Muscle of leg (tissue), 11 donors: ENCODE measurements around the gene ZBTB9. TPM values are rescaled to one million over a fixed set of nuclear protein-coding genes. Genes with fewer than 3 reads are reported as not detected.

Experiments
- DNase-seq: peaks from one replicate; pipeline ENCODE4 v3.0.0; 2013
- H3K27ac ChIP-seq: one replicate; pipeline ENCODE4 v1.5.1; 2013; ENCODE audit warnings: mild to moderate bottlenecking, low read length, control low read depth
- H3K27me3 ChIP-seq: one replicate; pipeline ENCODE4 v1.6.1; 2013; ENCODE audit warnings: low read length; ENCODE audit not compliant: control insufficient read depth, insufficient read depth
- H3K36me3 ChIP-seq: one replicate; pipeline ENCODE4 v1.6.1; 2013; ENCODE audit warnings: low read length; ENCODE audit not compliant: control insufficient read depth, insufficient read depth
- H3K4me1 ChIP-seq: one replicate; pipeline ENCODE4 v1.6.1; 2013; ENCODE audit warnings: low read length; ENCODE audit not compliant: control insufficient read depth, insufficient read depth
- H3K4me3 ChIP-seq: one replicate; pipeline ENCODE4 v1.5.1; 2013; ENCODE audit warnings: low read length, control low read depth
- H3K9me3 ChIP-seq: replicated peaks from 2 replicates; pipeline ENCODE4 v1.6.1; 2013; ENCODE audit warnings: low read depth, low read length; ENCODE audit not compliant: control insufficient read depth
- WGBS: methylation state at CpG from one replicate; pipeline ENCODE4 v1.1.5; 2013; ENCODE audit warnings: missing lambda C conversion rate; ENCODE audit not compliant: insufficient coverage; 5-methylcytosine and 5-hydroxymethylcytosine counted together
- polyA plus RNA-seq, 8 donors: library from polyadenylated mRNA; unstranded; fragments of 120-200 nt; gene quantifications; one replicate each; pipeline versions ENCODE4 v1.2.1 to v1.2.3, GENCODE V29; 2013; ENCODE audit warnings: inconsistent platforms in 1 of 8, low replicate concordance in 1 of 8; ENCODE audit not compliant: insufficient read length in 8 of 8, insufficient read depth in 1 of 8
- total RNA-seq: library from RNA; stranded (reverse); fragments of 120-200 nt; gene quantifications from one replicate; pipeline ENCODE4 v1.2.4, GENCODE V29; 2013

Gene ZBTB9
- total and polyA plus RNA-seq, 9 donors, result 4.7 to 9.0 (median 8.0) TPM

GRCh38 chr6:33445119-33445603 is 9.2 kb upstream of the ZBTB9 start:
- Histone ChIP-seq H3K27me3 (no peaks in the 10 kb centered on the region), H3K4me3 (no peak overlapping the region), H3K4me1 (no peaks in the 10 kb centered on the region), H3K27ac (no peak overlapping the region), H3K9me3 (no peaks in the 10 kb centered on the region), H3K36me3 (peaks cover 82% of the 10 kb centered on the region)
- peak; percentile 7 for DNase-seq
- WGBS, result no CpG with 5 or more reads among the region's 3 CpGs

GRCh38 chr6:33446356-33446755 is 8.0 kb upstream of the ZBTB9 start:
- H3K4me3 ChIP-seq, result no peak overlapping the region
- H3K9me3 ChIP-seq, result no peaks in the 10 kb centered on the region
- WGBS, result 89% methylated on average over 10 of the region's 10 CpGs
- no peaks in the 10 kb centered on the region for H3K4me1 ChIP-seq
- no peak for DNase-seq
- H3K27me3 ChIP-seq, result no peaks in the 10 kb centered on the region
- H3K27ac ChIP-seq, result no peak overlapping the region
- peaks cover 71% of the 10 kb centered on the region for H3K36me3 ChIP-seq

- Histone ChIP-seq H3K27ac (no peak overlapping the region), H3K4me3 (no peak overlapping the region), H3K9me3 (no peaks in the 10 kb centered on the region), H3K4me1 (peaks cover 15% of the 10 kb centered on the region), H3K27me3 (no peaks in the 10 kb centered on the region), H3K36me3 (peaks cover 38% of the 10 kb centered on the region)
- WGBS, result no CpG with 5 or more reads among the region's 3 CpGs
- peak; percentile 29 for DNase-seq
These were observed 3.9 kb upstream of the ZBTB9 start for GRCh38 chr6:33450434-33450833.

DNA sequence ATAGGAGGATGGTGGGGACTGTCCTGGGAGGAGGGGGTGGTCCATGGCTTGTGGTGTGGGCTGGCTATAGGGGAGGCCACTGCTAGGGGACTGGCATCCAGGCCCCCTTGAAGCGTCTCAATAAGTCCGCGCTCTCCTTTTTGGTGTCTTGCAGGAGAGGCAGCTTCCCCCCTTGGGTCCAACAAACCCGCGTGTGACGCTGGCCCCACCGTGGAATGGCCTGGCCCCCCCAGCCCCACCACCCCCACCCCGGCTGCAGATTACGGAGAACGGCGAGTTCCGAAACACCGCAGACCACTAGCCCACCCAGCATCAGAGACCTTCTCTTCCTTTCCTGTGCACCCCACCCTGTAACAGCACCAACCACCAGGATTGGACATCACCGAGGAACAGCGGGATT is 2.8 kb upstream of the ZBTB9 start:
- Histone ChIP-seq H3K27ac (no peak overlapping the region), H3K36me3 (peaks cover 40% of the 10 kb centered on the region), H3K9me3 (no peaks in the 10 kb centered on the region), H3K4me1 (peaks cover 16% of the 10 kb centered on the region), H3K4me3 (no peak overlapping the region), H3K27me3 (no peaks in the 10 kb centered on the region)
- DNase-seq, result no peak
- 77% methylated on average over 10 of the region's 15 CpGs for WGBS

- Histone ChIP-seq H3K9me3 (no peaks in the 10 kb centered on the region), H3K27ac (no peak overlapping the region), H3K27me3 (no peaks in the 10 kb centered on the region), H3K4me1 (peaks cover 16% of the 10 kb centered on the region), H3K36me3 (peaks cover 37% of the 10 kb centered on the region), H3K4me3 (no peak overlapping the region)
- DNase-seq, result peak; percentile 36
- no CpG with 5 or more reads among the region's 4 CpGs for WGBS
These were observed 1.9 kb upstream of the ZBTB9 start for GRCh38 chr6:33452496-33452895.

DNA sequence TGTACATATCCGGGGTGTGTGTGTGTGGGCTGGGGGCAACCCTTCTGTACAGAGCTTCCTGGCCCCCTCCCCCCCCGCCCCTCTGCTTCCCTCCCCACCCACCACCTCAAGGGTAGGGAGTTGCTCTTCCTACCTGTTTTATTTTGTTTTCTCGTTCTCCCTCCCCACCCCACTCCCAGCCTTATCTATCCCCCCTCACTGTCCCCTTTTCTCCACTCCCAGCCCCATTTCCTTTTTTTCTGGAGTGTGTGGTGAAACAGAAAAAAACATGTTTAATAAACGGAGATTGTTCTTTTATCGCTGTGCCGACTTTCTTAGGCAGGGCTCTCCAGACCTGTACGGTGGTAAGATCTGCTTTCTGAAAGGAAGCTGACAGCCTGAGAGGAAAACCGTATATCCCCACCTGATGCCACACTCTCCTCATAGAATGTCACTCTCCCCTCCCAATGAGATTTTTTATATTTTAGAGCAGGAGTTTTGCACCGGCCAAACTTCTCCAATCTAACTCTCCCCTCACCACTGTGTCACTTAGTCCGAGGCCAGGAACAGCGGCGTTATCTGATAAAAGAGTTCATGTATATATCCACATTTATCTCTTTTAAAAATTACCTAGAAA is 875 bp upstream of the ZBTB9 start:
- H3K27ac ChIP-seq, result peak overlapping the region; percentile 76
- H3K4me1 ChIP-seq, result peaks cover 16% of the 10 kb centered on the region
- peaks cover 28% of the 10 kb centered on the region for H3K36me3 ChIP-seq
- no peaks in the 10 kb centered on the region for H3K9me3 ChIP-seq
- peak; percentile 11 for DNase-seq
- H3K4me3 ChIP-seq, result peak overlapping the region; percentile 97
- no CpG with 5 or more reads among the region's 12 CpGs for WGBS
- no peaks in the 10 kb centered on the region for H3K27me3 ChIP-seq

GRCh38 chr6:33455051-33455450 is 675 bp downstream of the ZBTB9 start:
- WGBS, result 52% methylated on average over 13 of the region's 16 CpGs

DNA sequence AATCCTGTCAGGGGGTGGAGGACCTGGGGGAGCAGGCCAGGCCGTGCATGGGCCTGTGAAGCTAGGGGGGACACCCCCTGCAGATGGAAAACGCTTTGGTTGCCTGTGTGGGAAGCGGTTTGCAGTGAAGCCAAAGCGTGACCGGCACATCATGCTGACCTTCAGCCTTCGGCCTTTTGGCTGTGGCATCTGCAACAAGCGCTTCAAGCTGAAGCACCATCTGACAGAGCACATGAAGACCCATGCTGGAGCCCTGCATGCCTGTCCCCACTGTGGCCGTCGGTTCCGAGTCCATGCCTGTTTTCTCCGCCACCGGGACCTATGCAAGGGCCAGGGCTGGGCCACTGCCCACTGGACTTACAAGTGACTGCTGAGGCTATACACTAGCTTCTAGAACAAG is 1.8 kb downstream of the ZBTB9 start:
- 96% methylated on average over 12 of the region's 12 CpGs for WGBS
- DNase-seq, result peak; percentile 1
- H3K27me3 ChIP-seq, result no peaks in the 10 kb centered on the region
- no peaks in the 10 kb centered on the region for H3K9me3 ChIP-seq
- H3K27ac ChIP-seq, result no peak overlapping the region
- peaks cover 18% of the 10 kb centered on the region for H3K36me3 ChIP-seq
- H3K4me3 ChIP-seq, result no peak overlapping the region
- peaks cover 16% of the 10 kb centered on the region for H3K4me1 ChIP-seq

More at GRCh38 chr6:33455051-33455450, 675 bp downstream of the ZBTB9 start:
- Histone ChIP-seq H3K4me3 (peak overlapping the region; percentile 97), H3K27me3 (no peaks in the 10 kb centered on the region), H3K4me1 (peaks cover 16% of the 10 kb centered on the region), H3K9me3 (no peaks in the 10 kb centered on the region), H3K27ac (no peak overlapping the region), H3K36me3 (peaks cover 18% of the 10 kb centered on the region)
- peak; percentile 2 for DNase-seq

GRCh38 chr6:33458676-33459075 is 4.3 kb downstream of the ZBTB9 start:
- 64% methylated on average over 2 of the region's 3 CpGs for WGBS
- Histone ChIP-seq H3K27me3 (no peaks in the 10 kb centered on the region), H3K4me3 (no peak overlapping the region), H3K36me3 (peaks cover 18% of the 10 kb centered on the region), H3K4me1 (peaks cover 10% of the 10 kb centered on the region), H3K27ac (no peak overlapping the region), H3K9me3 (no peaks in the 10 kb centered on the region)
- DNase-seq, result no peak

DNA sequence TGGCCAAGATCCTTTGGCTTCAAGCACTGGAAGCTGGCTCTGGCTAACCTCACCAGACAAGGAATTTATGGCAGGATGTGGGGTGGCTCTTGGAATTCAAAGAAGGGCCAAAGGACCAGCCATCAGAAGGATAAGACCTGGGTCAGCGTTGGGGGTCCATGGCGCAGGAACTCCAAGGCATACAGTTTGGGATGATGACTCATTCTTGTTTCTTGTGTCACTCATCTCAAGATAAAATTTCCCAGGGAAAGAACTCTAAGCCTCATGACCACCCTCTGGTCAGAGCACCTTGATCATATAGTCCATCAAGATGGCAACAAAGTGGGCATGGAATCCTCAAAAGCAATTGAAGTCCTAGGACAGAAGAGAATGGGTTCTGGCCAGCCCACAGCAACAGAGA is 4.8 kb downstream of the ZBTB9 start:
- Histone ChIP-seq H3K4me1 (peaks cover 8% of the 10 kb centered on the region), H3K36me3 (peaks cover 18% of the 10 kb centered on the region), H3K4me3 (no peak overlapping the region), H3K9me3 (no peaks in the 10 kb centered on the region), H3K27ac (no peak overlapping the region), H3K27me3 (no peaks in the 10 kb centered on the region)
- no peak for DNase-seq
- no CpG with 5 or more reads among the region's 2 CpGs for WGBS
